Stimulated activated CD4-positive, alpha-beta T cell treated with anti-CD3 and anti-CD28 coated beads, TNF-alpha, amount 100 ng/mL, for 48 hours (primary cell): Measurements from ENCODE around the gene CPLANE1.
"Not testable (repeated sequence)": the region's sequence is repeated elsewhere in the genome, so short reads cannot be mapped to it uniquely, and the experiment has no call there.

Experiments used
- DNase-seq, 3 donors: peaks; one replicate each; pipeline ENCODE4 v3.0.0-alpha.2; 2020; ENCODE audit warnings: low read depth in 3 of 3

The CPLANE1 gene

DNA sequence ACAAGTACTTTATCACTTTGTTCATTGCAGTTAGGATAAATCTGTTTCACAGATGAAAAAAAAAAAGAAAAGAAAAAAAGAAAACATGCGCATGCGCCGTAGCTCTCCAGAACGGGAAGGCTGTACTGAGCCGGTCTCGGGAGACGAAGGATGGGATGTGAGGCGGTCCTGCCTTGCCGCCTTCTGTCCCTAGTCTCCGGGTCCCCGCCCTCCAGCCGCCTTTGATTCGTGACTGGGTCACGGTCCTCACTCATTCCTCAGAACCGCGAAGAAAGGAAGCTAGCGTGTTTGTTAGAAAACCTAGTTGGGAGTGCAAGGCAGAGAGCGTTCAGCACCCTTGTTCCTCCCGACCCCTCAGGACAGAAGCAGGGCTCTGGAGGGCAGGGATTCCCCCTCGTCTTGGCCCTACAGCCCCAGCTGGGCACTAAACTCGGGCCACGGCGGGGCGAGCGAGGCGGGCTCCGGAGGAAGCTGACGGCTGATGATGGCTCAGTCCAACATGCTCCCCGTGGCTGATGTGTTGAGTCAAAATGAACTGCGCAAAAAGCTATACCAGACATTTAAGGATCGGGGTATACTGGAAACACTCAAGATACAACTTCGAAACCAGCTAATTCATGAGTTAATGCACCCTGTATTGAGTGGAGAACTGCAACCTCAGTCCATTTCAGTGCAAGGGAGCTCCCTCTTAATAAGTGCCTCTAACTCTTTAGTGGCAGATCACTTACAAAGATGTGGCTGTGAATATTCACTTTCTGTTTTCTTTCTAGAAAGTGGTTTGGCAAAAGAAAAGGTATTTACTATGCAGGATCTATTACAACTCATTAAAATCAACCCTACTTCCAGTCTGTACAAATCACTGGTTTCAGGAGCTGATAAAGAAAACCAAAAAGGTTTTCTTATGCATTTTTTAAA is 40.0 kb downstream of the CPLANE1 start:
- no peak for DNase-seq

DNA sequence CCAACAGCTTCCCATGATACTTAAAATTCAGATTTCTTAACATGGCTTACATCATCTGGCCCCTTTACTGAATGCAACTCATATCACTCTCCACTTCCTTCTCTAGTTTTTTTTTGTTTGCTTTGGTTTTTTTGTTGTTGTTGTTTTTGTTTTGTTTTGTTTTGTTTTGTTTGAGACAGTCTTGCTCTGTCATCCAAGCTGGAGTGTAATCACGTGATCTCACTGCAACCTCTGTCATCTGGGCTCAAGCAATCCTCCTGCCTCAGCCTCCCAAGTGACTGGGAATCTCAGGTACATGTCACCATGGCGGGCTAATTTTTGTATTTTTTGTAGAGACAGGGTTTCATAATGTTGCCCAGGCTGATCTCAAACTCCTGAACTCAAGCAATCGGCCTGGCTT is 41.4 kb downstream of the CPLANE1 start:
- DNase-seq, result no peak

DNA sequence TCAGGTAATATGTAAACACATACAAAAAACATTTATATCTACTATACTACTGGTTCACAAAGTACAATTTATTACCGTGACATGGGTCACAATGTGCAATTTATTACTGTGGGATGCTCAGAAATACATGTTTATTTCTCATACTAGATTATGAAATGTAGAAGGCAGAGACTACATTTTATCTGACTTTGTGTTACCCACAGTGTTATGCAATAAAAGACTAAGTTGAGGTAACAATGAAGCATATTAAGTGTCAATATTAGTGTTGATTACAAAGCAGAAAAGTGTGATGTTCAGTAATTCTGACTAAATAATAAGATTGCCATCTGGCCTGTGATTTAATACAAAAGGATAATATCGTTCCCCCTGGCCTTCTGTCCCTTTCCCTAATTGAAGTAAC is 42.4 kb downstream of the CPLANE1 start:
- DNase-seq, result no peak

DNA sequence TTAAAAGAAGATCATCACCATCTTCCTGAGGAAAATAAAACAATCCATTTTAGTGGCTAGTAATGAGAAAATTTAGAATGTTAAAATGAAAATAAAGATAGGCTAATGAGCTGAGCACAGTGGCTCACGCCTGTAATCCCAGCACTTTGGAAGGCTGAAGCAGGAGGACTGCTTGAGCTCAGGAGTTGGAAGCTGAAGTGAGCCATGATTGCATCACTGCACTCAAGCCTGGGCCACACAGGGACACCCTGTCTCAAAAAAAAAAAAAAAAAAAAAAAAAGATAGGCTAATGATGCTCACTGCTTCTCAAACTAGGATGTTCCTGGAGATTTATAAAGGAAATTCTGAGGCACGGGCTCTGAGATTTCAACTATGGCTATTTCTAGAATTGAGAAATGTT is 50.3 kb downstream of the CPLANE1 start:
- DNase-seq, result no peak

DNA sequence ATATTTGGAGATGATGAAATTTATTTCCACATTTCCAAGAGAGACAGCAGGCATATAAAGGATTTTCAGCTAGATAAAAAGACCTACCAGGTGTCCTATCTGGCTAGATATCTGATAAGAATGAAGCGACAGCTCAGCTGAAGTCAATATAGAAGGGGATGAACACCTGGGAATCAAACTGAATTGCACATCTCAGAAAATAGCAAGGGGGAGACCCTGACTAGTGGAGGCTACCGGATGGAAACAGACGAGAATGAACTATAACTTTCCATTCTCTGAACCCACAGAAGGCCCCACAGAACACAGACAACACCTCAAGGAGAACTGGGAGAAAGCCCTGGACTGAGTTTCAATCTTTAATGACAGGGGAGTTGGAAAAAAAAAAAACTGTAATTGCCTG is 51.1 kb downstream of the CPLANE1 start:
- DNase-seq, result no peak

DNA sequence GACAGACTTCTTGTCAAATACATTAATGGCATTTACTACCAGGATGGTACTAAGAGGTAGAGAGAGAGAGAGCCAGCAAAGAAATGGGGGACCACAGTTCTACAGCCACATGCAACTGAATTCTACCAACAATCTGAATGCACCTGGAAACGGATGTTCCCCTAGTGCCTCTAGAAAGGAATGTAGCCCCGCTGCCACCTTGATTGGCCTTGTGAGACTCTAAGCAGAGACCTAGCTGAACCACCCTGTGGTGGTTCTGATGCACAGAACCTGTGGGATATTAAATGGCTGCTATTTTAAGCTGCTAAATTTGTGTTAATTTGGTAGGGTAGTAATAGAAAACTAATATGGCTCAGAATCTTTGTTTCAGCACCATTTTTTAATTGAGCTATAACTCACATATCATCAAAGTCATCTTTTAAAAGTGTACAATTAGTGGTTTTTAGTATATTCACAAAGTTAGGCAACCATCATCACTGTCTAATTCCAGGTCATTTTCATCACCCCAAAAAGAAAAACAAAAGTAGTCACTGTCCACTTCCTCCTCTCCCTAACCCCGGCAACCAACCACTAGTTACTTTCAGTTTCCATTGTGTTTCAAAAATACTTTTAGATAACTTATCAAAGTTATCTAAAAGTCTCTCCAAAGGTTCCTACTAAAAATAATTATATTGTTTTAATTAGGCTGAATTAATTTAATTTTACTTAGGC is 51.7 kb downstream of the CPLANE1 start:
- DNase-seq, result no peak

DNA sequence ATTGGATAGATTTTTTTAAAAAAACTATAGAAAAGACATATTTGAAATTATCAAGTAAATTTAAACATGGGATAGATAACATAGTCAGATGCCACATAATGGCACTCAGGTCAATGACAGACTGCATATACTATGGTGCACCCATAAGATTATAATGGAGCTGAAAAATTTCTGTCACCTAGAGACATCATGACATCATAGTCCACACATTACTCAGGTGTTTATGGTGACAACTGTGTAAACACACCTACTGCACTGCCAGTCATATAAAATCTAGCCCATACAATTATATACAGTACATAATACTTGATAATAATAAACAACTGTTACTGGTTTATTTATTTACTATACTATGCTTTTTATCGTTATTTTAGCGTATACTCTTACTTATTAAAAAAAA is 58.6 kb downstream of the CPLANE1 start:
- no peak for DNase-seq

DNA sequence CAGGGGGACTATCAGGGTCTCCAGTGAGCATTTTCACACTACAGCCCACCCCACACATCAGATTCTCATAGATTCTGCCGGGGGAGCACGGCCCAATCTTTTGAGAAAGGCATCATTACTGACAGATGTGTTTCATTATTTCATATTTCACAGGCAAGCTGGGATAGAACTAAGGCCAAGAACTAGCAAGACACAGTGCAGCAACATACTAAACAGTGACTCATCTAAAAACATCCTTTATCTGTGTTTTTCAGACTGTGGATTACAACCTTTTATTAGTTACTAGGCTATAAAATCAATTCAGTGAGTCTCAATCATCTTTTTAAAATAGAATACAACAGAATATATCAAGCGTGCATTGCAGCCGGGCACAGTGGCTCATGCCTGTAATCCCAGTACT is 59.8 kb downstream of the CPLANE1 start:
- DNase-seq, result no peak

DNA sequence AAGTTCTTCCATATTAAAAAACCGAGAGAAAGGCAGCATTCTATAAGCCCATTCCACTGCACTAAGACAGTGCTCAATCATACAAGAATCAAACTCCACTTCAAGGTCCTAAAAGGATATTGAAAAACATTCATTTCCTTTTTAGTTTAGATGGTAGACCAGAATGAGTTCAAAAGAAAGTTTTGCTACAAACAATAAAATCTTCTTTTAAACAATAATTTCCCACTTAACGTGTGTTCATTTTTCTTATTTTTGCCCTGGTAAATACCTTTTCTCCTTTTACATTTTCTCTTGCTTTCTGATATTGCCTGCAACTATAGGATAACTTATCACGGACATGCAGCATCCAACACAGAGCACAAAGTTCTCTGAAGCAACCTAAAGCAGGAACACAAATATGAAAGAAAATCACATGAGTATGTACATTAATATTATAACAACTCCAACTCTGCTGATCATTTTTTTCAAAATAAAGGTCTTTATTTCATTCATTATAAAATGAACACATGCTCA is 61.7 kb downstream of the CPLANE1 start:
- DNase-seq, result no peak

DNA sequence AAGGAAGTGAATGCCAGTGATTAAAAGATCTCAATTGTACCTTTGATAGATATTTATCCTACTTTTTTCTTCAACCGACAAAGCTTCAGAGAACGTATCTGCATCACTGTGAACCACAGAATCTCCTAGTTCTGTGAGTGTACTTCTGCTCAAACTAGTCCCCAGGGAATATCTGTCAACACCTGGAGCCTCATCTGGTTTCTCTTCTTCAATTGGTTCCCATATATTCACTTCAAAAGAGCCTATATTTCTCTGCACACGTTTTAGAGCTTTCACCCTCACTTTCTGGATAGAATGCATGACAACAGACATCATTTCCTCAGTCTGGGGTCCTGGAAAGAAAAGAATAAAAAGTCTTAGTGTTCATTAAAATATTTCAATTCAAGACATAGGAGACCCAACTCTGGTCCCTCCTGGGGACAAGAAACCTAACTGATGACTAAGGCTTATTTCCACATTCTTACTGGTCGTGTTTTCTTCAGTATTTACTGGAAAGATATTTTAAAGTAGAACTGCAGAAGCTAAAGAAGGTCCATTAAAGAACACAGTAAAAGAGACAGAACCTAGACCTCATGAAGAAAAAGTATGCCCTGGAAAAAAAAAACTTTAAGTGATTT is 64.3 kb downstream of the CPLANE1 start:
- DNase-seq, result no peak

DNA sequence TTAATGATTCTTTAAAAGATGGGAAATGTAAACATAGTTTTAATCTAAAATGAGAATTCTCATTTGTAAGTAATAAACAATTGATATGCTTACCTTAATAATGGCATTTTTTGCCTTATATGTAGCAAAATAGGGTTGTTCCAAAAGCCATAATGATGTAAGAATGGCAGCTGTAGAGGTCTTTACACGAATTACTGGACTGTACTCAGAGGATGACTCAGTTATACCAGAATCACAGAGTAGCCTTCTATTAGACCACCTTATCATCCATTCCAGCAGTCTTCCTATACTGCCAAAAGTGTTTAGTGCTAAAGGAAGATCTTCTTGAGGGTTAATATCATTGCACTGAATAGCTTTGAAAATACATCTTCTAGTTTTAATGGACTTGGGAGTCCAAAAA is 66.5 kb downstream of the CPLANE1 start:
- no peak for DNase-seq

DNA sequence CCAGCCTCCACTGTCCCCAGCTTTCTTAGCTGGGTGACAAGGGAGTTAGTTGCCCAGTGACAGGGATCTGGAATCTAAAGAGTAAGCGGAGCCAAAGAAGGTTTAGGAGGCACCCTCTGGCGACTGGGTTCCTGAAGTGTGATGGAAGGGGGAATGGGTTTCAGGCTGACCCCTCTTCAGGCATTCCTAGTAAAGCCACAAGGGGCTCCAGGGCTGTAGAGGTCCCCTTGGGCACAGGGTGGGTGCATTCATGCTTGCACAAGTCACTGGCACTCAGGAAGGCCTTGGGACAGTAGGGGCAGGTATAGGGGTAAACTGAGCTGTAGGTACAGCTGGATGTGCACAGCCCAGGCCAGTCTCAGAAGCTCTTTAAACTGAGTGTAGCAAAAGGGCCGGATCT is 74.2 kb downstream of the CPLANE1 start:
- DNase-seq, result no peak

DNA sequence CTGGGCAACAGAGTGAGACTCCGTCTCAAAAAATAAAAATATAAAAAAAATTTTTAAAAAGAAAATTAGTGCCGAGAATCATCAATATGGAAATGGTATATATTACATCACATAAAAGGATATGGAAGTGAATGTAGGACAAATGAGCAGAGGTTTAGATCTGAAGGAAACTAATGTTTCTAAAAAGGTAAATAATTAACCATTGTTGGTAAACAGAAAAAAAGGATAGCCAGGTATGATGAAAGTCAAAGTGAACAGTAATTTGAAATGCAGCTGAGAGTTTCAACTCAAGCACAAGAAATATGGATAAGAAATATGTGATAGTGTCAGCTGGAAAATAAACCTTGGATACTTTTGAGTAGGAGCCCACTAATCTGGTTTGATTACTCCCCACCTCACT is 76.2 kb downstream of the CPLANE1 start:
- no peak for DNase-seq

DNA sequence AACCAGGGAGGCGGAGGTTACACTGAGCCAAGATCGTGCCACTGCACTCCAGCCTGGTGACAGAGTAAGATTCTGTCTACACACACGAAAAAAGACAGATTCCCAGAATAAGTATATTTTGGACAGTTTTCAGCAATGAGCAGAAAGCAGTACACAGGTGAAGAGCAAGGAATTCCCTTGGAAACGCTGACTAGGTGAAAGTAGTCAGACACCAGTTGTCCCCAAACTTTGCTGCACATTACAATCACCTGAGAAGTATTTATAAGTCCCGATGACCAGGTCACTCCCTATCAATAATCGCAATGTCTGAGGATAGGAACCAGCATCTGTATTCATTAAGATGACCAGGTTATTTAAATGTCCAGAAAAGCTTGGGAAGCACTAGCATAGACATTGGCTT is 78.3 kb downstream of the CPLANE1 start:
- DNase-seq, result no peak

DNA sequence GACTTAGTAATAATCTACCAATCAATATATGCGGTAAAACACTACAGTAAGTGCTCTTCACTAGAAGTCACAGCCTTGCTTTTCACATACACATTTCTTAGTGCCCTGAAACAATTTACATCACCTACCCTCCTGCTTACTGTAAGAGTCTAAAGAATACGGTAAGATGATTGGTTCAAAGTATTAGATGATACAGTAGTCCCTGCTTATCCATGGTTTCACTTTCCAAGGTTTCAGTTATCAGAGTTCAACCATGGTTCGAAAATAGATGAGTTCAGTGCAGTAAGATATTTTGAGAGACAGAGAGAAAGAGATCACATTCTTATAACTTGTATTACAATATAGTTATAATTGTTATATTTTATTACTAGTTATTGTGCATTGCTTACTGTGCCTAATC is 83.0 kb downstream of the CPLANE1 start:
- no peak for DNase-seq

DNA sequence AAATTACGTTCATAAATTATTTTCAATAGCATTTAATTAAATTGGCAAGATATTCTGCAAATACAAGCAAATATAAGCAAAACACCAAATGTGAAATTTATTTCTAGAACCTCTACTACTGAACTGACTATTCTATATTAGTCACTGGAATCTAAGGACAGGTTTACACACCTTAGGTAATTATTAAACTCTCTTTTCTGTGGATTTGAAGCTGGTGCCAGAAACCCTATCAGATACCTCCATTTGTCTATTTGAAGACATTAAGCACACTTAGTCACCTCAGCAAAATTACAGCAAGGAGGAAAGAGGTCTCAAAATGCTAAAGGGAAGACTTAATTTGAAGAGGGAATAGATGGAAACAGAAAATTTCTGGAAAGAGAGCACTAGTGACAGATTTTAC is 83.4 kb downstream of the CPLANE1 start:
- DNase-seq, result no peak

DNA sequence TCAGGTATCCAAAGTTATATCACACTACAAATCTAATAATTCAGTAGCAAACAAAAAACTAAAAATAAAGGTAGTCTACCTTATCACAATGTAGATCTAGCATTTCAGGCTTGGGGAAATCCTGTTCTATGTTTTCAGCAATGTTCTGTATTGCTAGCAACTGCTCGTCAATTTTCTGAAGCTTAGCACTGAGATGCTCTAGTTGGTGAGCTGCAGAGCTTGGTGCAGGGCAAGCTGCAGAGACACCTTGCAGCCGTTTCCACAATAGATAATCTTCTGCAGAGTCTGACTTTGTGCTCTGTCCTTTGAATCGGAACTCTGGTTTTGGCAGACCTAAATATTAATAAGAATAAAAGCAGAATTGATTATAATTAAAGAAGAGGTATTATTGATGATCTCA is 95.5 kb downstream of the CPLANE1 start:
- DNase-seq, result no peak

DNA sequence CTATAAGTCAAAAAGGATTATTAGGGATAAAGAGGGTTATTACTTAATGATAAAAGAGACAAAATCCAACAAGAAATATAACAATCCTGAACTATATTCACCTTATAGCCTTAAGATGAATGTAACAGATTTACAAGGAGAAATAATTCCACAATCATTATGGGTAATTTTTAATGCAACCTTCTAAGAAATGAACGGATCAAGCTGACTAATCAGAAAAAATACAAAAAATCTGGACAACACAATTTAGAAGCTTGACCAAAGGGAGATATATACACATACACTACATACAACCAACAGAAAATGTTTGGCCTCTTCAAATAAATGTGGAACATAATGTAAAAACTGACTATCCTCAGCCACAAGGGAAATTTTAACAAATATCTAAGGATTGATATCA is 102.3 kb downstream of the CPLANE1 start:
- DNase-seq, result no peak

DNA sequence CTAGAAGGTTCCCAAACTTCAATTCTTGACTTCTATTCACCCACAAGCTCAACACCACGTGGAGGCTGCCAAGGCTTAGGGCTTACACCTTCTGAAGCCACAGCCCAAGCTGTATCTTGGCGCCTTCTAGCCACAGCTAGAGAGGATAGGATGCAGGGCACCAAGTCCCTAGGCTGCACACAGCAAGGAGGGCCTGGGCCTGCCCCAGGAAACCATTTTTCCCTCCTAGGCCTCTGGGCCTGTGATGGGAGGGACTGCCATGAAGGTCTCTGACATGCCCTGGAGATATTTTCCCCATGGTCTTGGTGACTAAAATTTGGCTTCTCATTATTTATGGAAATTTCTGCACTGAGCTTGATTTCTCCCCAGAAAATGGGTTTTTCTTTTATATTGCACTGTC is 112.5 kb downstream of the CPLANE1 start:
- no peak for DNase-seq

DNA sequence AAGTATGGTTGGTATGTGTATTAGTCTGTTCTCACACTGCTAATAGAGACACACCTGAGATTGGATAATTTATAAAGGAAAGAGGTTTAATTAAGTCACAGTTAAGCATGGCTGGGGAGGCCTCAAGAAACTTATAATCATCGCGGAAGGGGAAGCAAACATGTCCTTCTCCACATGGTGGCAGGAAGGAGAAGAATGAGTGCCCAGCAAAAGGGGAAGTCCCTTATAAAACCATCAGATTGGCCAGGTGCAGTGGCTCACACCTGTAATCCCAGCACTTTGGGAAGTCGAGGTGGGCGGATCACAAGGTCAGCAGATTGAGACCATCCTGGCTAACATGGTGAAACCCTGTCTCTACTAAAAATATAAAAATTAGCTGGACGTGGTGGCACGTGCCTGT is 113.9 kb downstream of the CPLANE1 start:
- DNase-seq, result not testable (repeated sequence)

DNA sequence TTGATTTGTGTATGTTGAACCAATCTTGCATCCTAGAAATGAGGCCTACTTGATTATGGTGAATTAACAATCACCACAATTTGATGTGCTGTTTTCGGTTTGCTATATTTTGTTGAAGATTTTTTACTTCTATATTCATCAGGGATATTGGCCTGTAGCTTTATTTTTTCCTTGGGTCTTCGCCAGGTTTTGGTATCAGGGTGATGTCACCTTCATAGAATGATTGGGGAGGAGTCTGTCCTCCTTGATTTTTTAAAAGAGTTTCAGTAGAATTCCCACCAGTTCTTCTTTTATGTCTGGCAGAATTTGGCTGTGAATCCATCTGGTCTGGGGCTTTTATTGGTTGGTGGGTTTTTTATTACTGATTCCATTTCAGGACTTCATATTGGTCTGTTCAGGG is 115.2 kb downstream of the CPLANE1 start:
- no peak for DNase-seq

DNA sequence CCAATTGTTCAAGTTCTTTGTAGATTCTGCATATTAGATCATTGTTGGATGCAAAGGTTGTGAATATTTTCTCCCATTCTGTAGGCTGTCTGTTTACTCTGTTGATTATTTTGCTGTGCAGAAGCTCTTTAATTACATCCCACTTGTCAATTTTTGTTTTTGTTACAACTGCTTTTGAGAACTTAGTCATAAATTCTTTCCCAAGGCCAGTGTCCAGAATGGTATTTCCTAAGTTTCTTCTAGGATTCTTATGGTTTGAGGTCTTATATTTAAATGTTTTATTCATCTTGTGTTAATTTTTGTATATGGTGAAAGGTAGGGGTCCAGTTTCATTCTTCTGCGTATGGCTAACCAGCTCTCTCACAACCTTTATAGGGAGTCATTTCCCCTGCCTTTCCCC is 116.5 kb downstream of the CPLANE1 start:
- no peak for DNase-seq

DNA sequence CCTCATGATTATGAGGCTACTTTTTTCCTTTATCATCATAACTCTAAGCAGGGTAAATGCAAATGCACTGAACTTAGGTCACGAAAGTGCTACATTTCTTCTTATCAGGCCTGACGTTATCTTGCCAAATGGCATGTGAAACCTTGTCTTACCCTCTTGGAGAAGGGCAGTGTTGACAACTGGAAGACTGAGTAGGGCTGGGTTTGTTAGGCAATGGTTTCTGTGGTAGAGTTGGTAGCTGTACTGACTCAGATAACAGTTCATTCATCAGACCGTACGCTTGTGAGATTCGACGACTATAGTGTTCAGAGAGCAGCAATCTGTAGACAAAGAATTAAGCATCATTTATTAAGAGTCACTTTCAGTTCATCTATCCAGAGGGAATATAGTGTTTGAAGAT is 127.7 kb downstream of the CPLANE1 start:
- DNase-seq, result no peak
